T-helper 17 cell (primary cell): ENCODE results near the gene CCDC6. TPM values are rescaled to one million over a fixed set of nuclear protein-coding genes. Genes with fewer than 3 reads are reported as not detected.

Source experiments
- ATAC-seq: fragments of 150-1000 bp; cut with Tn5 transposase; 2 replicates; pipeline ENCODE4 v1.10.0; 2021; ENCODE audit warnings: mild to moderate bottlenecking, moderate library complexity
- DNase-seq, 3 donors: peaks; one replicate each; pipeline versions ENCODE4 v3.0.0 to v3.0.0-alpha.2; 2020 to 2021
- H3K9me3 ChIP-seq: one replicate; pipeline ENCODE4 v1.7.0; 2013; ENCODE audit warnings: low read length, mild to moderate bottlenecking; ENCODE audit not compliant: control insufficient read depth, poor library complexity, severe bottlenecking
- H3K27ac Mint-ChIP-seq: one replicate; pipeline ENCODE4 v1.8.0; 2022; ENCODE audit warnings: mild to moderate bottlenecking, moderate library complexity, mixed read lengths
- H3K27me3 Mint-ChIP-seq: one replicate; pipeline ENCODE4 v1.8.0; 2022; ENCODE audit warnings: mixed read lengths
- H3K36me3 Mint-ChIP-seq: one replicate; pipeline ENCODE4 v1.8.0; 2022; ENCODE audit warnings: low read depth, mixed read lengths
- H3K4me1 Mint-ChIP-seq: one replicate; pipeline ENCODE4 v1.8.0; 2022; ENCODE audit warnings: mild to moderate bottlenecking, mixed read lengths
- H3K4me3 Mint-ChIP-seq: one replicate; pipeline ENCODE4 v1.8.0; 2022; ENCODE audit warnings: mild to moderate bottlenecking, moderate library complexity, mixed read lengths
- total RNA-seq, 4 donors: library from RNA in 2 of 4; stranded (reverse) in 2 of 4; gene quantifications; one replicate each; pipeline ENCODE4 v1.2.3 and lab custom pipeline; 2022 to 2026

CCDC6 gene
- total RNA-seq, 2 donors from 2014 or later = 25.3 to 27.0 TPM

DNA sequence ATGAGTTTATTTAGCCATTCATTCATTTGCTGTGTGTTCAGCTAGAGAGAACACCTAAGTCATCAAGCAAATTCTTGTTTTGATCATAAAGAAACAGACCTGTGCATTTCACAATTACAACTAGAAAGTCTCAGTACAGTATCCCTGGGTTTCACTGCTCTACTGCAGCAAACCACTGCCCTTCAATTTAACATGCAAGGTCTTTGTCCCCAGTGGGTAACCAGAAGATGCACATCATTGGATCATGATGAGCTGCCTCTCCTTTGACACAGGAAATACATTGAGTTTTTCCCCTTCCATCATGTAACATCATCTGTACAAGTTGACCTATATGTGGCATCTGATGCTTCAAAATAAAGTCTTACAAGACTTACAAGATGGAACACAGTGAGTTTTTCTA lies 82.6 kb downstream of the CCDC6 start:
- no peak for DNase-seq

DNA sequence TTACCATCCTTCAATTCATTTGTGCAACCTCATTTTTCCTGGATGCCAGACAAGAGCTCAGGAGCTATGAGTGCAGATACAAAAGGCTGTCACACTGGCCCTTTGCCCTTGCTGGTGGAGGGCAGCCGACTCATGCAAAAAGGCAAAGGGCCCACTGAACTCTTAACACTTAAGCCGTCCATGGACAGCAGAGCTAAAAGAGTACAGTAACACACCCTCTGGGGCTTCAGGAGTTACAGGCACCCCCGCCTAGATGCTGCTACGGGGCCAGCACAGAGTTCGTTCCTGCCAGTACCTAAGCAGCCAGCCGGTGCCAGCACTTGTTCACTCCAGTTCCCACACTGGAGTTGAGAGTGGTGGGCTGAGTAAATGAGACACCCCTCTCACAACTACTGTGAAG lies 83.2 kb downstream of the CCDC6 start:
- ATAC-seq = no peak
- H3K27ac Mint-ChIP-seq = no peak overlapping the region
- H3K36me3 Mint-ChIP-seq = peaks cover 6% of the 10 kb centered on the region
- no peak for DNase-seq
- H3K27me3 Mint-ChIP-seq = no peaks in the 10 kb centered on the region
- no peaks in the 10 kb centered on the region for H3K9me3 ChIP-seq
- no peak overlapping the region for H3K4me3 Mint-ChIP-seq
- H3K4me1 Mint-ChIP-seq = peaks cover 31% of the 10 kb centered on the region

More for the DNA sequence above, 82.6 kb downstream of the CCDC6 start:
- Mint-ChIP-seq H3K36me3 (peaks cover 6% of the 10 kb centered on the region), H3K4me1 (peaks cover 31% of the 10 kb centered on the region), H3K4me3 (no peak overlapping the region), H3K27me3 (no peaks in the 10 kb centered on the region), H3K27ac (no peak overlapping the region)
- ATAC-seq = no peak
- no peaks in the 10 kb centered on the region for H3K9me3 ChIP-seq

DNA sequence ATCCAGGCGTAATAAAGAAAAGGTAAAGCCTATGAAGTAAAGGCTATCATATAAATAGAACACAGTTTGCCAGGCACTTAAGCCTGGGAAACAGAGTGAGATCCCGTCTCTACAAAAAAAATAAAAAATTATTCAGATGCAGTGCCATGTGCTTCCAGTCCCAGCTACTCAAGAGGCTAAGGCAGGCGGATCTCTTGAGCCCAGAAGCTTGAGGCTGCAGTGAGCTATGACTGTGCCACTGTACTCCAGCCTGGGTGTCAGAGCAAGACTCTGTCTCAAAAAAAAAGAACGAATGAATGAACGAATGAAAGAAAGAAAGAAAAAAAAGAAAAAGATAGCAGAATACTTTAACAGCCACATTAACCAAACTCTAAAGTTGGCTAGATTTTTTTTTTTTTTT lies 85.9 kb downstream of the CCDC6 start:
- no peaks in the 10 kb centered on the region for H3K9me3 ChIP-seq
- no peak for DNase-seq
- Mint-ChIP-seq H3K27ac (peak overlapping the region; percentile 45), H3K4me3 (no peak overlapping the region), H3K27me3 (no peaks in the 10 kb centered on the region), H3K36me3 (no peaks in the 10 kb centered on the region), H3K4me1 (peaks cover 28% of the 10 kb centered on the region)
- ATAC-seq = no peak

DNA sequence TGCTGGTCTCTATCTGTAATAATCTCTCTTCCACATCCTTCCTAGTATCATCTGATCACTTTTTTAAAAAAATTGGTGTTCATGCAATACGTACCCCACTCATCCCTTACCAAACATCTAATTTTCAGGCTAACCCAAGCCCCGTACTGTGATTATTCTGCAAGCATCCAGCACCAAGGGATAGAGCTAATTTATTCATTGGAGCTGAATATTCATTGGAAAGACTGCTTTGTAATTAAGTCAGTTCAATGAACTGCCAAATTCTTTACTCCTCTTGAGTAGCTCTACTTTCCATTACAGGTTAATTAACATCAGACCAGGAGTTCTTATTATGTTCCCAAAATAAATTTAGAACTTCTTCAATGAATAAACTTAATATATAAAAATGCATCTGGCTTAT lies 86.7 kb downstream of the CCDC6 start:
- Mint-ChIP-seq H3K4me3 (peak overlapping the region; percentile 25), H3K27ac (peak overlapping the region; percentile 74), H3K4me1 (peaks cover 32% of the 10 kb centered on the region)

DNA sequence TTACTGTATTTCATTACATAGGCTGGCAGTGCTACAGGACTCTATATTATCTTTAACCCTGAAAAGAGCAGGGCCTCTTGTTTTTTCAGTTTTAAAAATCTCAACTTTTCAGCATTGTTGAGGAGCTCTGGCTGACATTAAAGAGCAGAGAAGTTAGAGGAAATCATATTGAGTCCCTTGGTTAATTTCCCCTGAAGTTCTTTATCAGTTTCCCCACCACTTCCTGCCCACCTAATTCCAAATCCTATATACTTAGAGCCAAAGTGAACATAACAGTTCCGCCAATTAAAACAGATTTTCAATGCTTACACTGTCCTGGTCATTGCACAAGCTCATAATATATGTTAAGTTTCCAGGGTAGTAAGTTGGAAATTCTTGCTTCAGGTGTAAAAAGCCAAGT lies 87.1 kb downstream of the CCDC6 start:
- H3K9me3 ChIP-seq = no peaks in the 10 kb centered on the region
- H3K4me3 Mint-ChIP-seq = no peak overlapping the region
- H3K27ac Mint-ChIP-seq = peak overlapping the region; percentile 74
- H3K4me1 Mint-ChIP-seq = peaks cover 29% of the 10 kb centered on the region
- no peak for ATAC-seq
- no peaks in the 10 kb centered on the region for H3K36me3 Mint-ChIP-seq
- H3K27me3 Mint-ChIP-seq = no peaks in the 10 kb centered on the region
- DNase-seq = no peak

More for the DNA sequence above, 86.7 kb downstream of the CCDC6 start:
- no peak for DNase-seq
- no peaks in the 10 kb centered on the region for H3K9me3 ChIP-seq
- no peaks in the 10 kb centered on the region for H3K27me3 Mint-ChIP-seq
- no peaks in the 10 kb centered on the region for H3K36me3 Mint-ChIP-seq
- ATAC-seq = no peak

DNA sequence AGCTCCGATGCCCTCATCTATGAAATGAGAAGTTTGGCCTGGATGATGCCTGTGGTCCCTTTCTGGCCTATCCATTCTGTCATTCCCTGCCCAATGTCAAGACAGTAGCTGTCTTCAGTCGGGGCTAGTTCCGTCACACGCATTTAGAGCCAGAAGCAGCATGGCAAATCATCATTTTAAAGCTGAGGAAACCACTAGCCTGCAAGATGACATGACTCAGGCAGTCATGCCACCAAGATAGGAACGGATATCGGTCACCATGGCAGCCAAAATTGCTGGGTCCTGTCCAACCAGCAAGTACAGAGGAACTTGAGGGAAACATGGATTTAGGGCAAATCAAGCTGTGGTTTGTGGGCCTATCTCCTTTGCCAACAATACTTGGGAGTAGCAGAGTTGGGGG lies 88.6 kb downstream of the CCDC6 start:
- Mint-ChIP-seq H3K36me3 (no peaks in the 10 kb centered on the region), H3K4me3 (no peak overlapping the region)
- ATAC-seq = no peak

DNA sequence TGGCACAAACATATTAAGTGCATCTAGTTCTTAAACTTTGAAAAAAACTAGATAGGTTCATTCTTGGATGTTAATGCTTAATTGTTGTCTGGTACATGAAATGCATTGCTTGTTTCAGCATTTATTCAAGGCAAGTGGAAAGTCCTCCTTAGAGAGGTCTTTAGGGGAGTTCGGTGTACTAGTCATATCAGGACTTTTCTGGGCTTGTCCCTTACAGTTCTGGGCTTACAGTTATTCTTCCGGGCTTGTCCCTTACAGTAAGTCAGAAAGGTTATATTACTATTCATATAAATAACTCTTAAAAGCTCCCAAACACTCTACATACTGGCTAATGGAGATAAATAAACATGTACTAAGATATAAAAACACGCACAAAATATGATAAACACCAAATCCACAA lies 91.5 kb downstream of the CCDC6 start:
- ATAC-seq (no peak), DNase-seq (no peak)
- H3K36me3 Mint-ChIP-seq = peaks cover 3% of the 10 kb centered on the region
- no peak overlapping the region for H3K4me3 Mint-ChIP-seq
- H3K27ac Mint-ChIP-seq = peak overlapping the region; percentile 32
- peaks cover 17% of the 10 kb centered on the region for H3K4me1 Mint-ChIP-seq
- no peaks in the 10 kb centered on the region for H3K9me3 ChIP-seq
- H3K27me3 Mint-ChIP-seq = no peaks in the 10 kb centered on the region

More for the DNA sequence above, 88.6 kb downstream of the CCDC6 start:
- peaks cover 29% of the 10 kb centered on the region for H3K4me1 Mint-ChIP-seq
- H3K27ac Mint-ChIP-seq = no peak overlapping the region
- no peak for DNase-seq
- no peaks in the 10 kb centered on the region for H3K9me3 ChIP-seq
- no peaks in the 10 kb centered on the region for H3K27me3 Mint-ChIP-seq

DNA sequence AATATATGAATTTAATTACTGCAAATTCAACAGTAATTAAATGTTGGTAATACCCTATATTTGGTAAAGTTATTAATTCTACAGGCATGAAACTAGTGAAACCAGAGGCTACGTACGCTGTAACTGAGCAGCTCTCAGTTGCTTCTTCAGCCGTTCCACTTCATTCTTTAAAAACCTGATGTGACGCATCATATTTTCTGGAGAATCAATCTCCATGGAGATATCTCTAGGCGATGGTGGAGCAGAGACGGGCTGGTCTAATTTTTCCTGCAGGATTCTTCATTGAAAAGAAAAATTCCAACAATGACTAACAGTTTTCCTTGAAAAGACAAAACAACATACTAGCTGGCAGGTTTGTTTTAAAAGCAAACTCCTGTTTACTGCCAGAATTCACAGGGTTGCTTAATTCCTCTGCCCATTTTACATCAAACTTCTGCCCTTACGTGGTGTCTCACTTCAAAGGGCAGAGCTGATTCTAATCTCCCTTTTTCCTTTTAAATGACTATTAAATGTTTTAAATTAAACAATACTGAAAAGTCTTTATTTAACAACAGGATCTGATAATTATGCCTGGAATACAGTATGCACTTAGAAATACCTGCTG lies 93.7 kb downstream of the CCDC6 start:
- ATAC-seq (no peak), DNase-seq (no peak)
- H3K27ac Mint-ChIP-seq = no peak overlapping the region
- no peaks in the 10 kb centered on the region for H3K27me3 Mint-ChIP-seq
- H3K9me3 ChIP-seq = no peaks in the 10 kb centered on the region
- H3K4me3 Mint-ChIP-seq = no peak overlapping the region
- peaks cover 3% of the 10 kb centered on the region for H3K36me3 Mint-ChIP-seq
- peaks cover 12% of the 10 kb centered on the region for H3K4me1 Mint-ChIP-seq

DNA sequence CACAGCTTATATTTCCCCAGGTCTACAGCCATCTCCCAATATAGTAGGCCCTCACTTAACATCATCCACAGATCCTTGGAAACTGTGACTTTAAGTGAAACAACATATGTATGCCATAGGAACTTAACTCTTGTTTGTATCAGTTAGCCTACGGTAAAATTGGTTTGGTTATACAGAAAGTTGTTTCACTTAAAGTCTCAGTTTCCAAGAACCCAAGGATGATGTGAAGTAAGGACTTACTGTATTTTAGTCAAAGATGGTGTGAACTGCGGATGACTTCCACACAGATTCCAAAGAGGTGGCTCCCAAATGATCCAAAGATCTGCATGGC lies 96.7 kb downstream of the CCDC6 start:
- no peaks in the 10 kb centered on the region for H3K9me3 ChIP-seq
- H3K27me3 Mint-ChIP-seq = no peaks in the 10 kb centered on the region
- no peak for DNase-seq
- H3K4me1 Mint-ChIP-seq = peaks cover 3% of the 10 kb centered on the region
- H3K27ac Mint-ChIP-seq = peak overlapping the region; percentile 47
- no peak for ATAC-seq
- H3K4me3 Mint-ChIP-seq = no peak overlapping the region
- H3K36me3 Mint-ChIP-seq = peaks cover 5% of the 10 kb centered on the region

DNA sequence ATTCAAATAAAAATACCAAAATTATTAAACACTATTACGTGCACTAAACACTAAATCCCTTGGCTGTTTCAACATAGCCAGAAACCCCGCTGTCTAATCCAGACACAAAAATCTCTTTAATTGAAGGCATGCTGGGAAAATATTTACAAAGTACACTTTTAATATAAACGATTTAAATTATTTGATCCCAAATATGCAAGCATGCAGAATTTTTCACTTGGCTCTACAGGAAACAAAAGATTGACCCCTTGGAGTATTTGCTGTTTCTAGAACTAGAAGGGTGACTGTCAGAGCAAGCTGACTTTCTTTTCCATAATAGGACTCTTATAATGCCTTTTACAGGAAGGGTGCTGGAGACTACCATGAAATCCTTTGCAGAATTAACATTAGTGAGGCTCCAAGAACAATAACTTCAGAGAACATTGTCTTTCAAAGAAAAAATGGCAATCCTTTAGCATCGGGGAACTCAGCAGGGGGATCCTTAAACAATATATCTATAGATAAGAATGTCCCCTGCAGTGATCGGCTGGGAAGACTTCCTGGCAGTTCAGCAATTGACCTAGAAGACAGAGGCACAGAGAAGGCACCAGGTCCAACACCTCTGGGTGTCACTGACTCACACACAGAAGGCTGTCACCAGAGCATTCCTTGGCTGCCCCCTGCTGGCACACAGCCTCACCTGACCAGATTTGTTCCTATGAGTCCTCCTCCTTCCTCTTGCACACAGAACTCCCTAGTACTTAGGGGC lies 97.3 kb downstream of the CCDC6 start:
- peak overlapping the region; percentile 47 for H3K27ac Mint-ChIP-seq

DNA sequence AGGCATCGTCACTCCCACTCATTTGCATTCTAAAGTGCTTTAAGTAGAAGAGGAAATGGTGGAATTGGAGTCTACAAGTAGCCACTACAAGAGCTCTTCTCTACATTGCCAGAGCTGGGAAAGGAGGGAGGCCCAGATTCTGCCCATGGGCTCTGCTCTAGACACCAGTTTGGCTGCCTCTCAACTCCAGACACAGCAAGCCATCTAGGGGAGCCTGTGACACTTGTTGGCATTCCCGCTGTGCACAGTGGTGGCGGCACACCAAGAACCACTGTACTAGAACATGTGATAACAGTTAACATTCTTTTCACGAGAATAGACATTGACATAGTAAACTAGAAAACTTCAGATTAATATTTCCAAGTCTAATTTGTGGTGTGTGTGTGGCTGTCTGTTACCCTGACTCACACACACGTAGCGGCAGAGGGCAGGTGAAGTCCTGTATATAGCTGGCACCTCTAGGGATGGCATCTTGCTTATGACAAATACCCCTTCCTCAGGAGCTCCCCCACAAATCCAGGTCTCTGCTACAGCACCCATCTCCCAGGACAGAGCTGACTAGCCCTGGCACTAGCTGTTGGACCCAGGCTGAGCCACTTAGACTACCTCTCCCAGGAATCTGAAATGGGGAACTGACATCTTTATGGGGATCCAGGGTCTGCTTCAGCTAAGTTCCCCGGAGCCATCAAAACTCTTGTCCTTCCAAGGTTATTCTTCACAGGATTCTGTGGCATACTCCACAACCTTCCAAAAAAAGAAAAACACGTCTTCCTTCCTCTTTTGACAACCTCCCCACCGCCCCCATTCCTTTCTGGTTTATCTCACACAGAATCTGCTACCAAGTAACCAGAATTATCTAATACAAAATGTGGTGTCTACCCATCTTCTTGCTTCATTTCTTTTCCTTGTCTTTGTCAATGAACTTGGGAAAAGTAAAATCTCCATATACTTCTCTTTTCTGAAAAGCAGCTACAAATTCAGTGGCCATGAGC lies 98.4 kb downstream of the CCDC6 start:
- Mint-ChIP-seq H3K27ac (peak overlapping the region; percentile 61), H3K4me1 (peaks cover 6% of the 10 kb centered on the region), H3K36me3 (peaks cover 12% of the 10 kb centered on the region), H3K4me3 (no peak overlapping the region), H3K27me3 (no peaks in the 10 kb centered on the region)
- H3K9me3 ChIP-seq = no peaks in the 10 kb centered on the region
- ATAC-seq = no peak
- no peak for DNase-seq

More for the DNA sequence above, 97.3 kb downstream of the CCDC6 start:
- no peaks in the 10 kb centered on the region for H3K9me3 ChIP-seq
- Mint-ChIP-seq H3K27me3 (no peaks in the 10 kb centered on the region), H3K4me1 (peaks cover 3% of the 10 kb centered on the region), H3K36me3 (peaks cover 7% of the 10 kb centered on the region), H3K4me3 (no peak overlapping the region)
- ATAC-seq = peak; percentile 73
- DNase-seq = peak in 1 of 3 donors; percentile 24

DNA sequence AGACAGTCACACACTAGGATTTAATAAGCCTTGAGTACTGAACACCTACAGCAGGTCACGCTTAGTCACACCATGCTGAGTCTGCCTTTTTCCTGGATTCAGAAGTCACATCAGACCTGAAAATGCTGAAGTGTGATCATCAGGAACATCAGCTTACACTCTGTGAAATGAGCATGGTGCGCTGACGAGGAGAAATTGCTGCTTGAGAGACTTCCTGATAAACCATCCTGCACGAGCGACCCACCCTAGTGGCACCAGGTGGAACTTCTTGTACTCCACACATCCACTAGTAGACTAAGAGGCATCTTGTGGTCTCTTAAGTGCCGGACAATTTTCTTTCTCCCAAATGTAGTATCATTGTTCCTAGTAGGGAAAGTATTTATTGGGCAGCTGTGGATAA lies 101.3 kb downstream of the CCDC6 start:
- H3K9me3 ChIP-seq = no peaks in the 10 kb centered on the region
- Mint-ChIP-seq H3K27ac (no peak overlapping the region), H3K4me1 (peaks cover 11% of the 10 kb centered on the region), H3K27me3 (no peaks in the 10 kb centered on the region), H3K4me3 (no peak overlapping the region), H3K36me3 (peaks cover 13% of the 10 kb centered on the region)
- DNase-seq (no peak), ATAC-seq (peak; percentile 48)

DNA sequence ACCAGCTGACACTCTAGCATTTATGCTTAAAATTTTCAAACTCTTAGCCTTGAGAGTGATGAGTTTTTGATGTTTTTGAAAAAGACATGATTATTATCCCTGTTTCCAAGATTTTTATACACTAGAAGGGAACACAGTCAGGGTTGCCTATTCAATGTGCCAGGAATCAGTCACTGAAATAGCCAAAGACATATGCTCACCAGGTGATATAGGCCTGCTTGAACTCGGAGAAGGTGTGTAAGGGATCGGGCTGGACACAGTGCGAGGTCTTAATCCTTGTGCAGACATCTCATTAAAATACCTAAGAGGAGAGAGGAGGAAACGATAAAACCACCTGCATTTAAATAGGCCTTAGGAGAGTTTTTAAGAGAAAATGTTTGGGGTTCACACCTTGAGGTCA lies 102.1 kb downstream of the CCDC6 start:
- peaks cover 15% of the 10 kb centered on the region for H3K36me3 Mint-ChIP-seq

More for the DNA sequence above, 102.1 kb downstream of the CCDC6 start:
- no peak overlapping the region for H3K27ac Mint-ChIP-seq
- H3K4me1 Mint-ChIP-seq = peaks cover 11% of the 10 kb centered on the region
- H3K9me3 ChIP-seq = no peaks in the 10 kb centered on the region
- no peak overlapping the region for H3K4me3 Mint-ChIP-seq
- no peak for DNase-seq
- ATAC-seq = no peak
- no peaks in the 10 kb centered on the region for H3K27me3 Mint-ChIP-seq
